GM12801 (cell line): Measurements from ENCODE around the gene TENM4.

Experiments
- CTCF ChIP-seq: IDR thresholded peaks from one replicate; pipeline ENCODE4 v1.5.1; 2011; ENCODE audit warnings: control low read depth; ENCODE audit not compliant: insufficient read length; ENCODE audit errors: extremely low read depth

Gene TENM4

GRCh38 chr11:79481795-79482194 is 41.0 kb upstream of the TENM4 start:
- TF ChIP-seq CTCF = no peak

GRCh38 chr11:79480864-79481263 is 40.0 kb upstream of the TENM4 start:
- no peak for TF ChIP-seq CTCF

- TF ChIP-seq CTCF = no peak
Measured at GRCh38 chr11:79472819-79473529, 32.1 kb upstream of the TENM4 start.

GRCh38 chr11:79471071-79471844 is 30.4 kb upstream of the TENM4 start:
- TF ChIP-seq CTCF = no peak

- TF ChIP-seq CTCF = no peak
Measured at GRCh38 chr11:79470161-79470560, 29.3 kb upstream of the TENM4 start.

- TF ChIP-seq CTCF = no peak
Measured at GRCh38 chr11:79467761-79468160, 26.9 kb upstream of the TENM4 start.

- TF ChIP-seq CTCF = no peak
Measured at GRCh38 chr11:79466411-79466810, 25.6 kb upstream of the TENM4 start.
